GM19043 (cell line): ENCODE results near the gene ALDH8A1.
"Not testable (repeated sequence)": the region's sequence is repeated elsewhere in the genome, so short reads cannot be mapped to it uniquely, and the experiment has no call there.

Experiments
- ATAC-seq: cut with Tn5 transposase; IDR thresholded peaks from one replicate; pipeline ENCODE4 v1.9.1; 2021; ENCODE audit warnings: low read depth; ENCODE audit not compliant: unreplicated experiment

The ALDH8A1 gene

GRCh38 chr6:134918418-134918961, 31.4 kb downstream of the ALDH8A1 start:
- ATAC-seq: no peak

- no peak for ATAC-seq
These were observed 38.4 kb downstream of the ALDH8A1 start for GRCh38 chr6:134911547-134911946.

GRCh38 chr6:134910593-134910935, 39.3 kb downstream of the ALDH8A1 start:
- no peak for ATAC-seq

GRCh38 chr6:134909701-134910592, 40.0 kb downstream of the ALDH8A1 start:
- ATAC-seq: no peak

DNA sequence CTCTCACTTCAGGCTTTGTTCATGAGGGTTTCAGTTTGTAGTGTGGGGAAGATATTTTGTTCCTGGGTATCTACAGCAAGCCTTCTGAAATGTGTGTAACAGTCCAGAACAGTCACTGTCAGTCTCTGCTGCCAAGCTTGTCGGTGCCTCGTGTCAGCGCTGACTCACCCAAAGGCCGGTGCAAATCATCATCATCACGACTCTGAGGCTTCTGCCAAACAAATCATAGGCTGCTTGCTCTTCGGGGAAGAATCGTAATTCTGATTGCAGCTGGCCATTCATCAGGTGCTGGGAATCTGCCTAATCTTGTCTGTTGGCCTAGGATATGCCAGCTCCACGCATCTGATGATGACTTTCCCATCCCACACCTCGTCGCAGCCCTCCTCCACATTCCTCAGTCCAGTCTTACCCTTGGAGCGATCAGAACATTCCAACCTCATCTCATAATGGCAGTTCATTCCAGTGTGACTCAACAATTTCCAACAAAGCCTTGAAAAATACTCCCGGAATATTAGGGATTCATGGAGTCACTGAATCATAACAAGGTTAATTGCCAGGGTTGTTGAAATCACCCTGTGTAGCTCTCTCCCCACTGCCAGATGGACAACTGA, 40.9 kb downstream of the ALDH8A1 start:
- ATAC-seq: no peak

GRCh38 chr6:134904731-134905130, 45.2 kb downstream of the ALDH8A1 start:
- not testable (repeated sequence) for ATAC-seq

DNA sequence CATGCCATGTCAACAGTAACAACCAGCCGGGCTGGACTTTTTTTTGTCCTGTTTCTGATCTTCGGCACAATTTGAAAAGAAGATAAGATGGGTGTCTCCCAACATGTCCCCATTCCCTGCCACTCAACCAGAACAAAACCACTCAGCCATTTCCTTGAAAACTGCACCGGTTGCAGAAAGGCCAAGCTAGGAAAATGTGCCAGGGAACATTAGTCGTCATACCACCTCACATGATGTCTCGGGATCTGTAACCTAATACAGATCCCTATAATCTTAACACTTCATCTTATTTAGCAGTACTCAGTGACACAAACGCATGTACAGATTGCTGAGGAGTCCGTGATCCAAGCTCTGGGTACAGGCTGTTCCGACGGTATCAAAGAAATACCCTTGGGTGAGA, 46.5 kb downstream of the ALDH8A1 start:
- ATAC-seq: no peak

- ATAC-seq: no peak
These were observed 47.0 kb downstream of the ALDH8A1 start for GRCh38 chr6:134902936-134903335.

- no peak for ATAC-seq
These were observed 47.6 kb downstream of the ALDH8A1 start for GRCh38 chr6:134902074-134902861.

DNA sequence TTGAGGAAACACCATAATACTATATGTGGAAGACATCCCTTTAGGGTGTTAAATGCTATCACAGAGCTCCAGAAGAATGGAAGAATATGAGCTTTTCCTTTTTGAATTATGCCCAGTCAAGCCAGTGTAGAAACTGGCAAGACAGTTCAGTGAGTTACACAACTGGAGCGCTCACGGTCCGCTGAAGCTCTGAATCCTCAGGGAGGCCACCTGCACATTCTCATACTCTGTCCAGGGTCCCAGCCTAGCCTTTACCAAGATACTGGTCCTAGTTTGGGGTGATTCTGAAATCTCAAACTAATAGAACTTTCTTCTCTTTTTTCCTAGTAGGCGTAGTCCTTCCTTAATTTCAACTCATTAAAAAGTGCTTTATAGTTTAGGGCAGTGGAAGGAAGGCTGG, 51.3 kb downstream of the ALDH8A1 start:
- ATAC-seq: no peak

- ATAC-seq: not testable (repeated sequence)
These were observed 51.7 kb downstream of the ALDH8A1 start for GRCh38 chr6:134898166-134898565.

GRCh38 chr6:134896910-134897309, 53.0 kb downstream of the ALDH8A1 start:
- ATAC-seq: no peak

- no peak for ATAC-seq
These were observed 55.1 kb downstream of the ALDH8A1 start for GRCh38 chr6:134894800-134895199.

- no peak for ATAC-seq
These were observed 57.5 kb downstream of the ALDH8A1 start for GRCh38 chr6:134892362-134892761.

GRCh38 chr6:134891633-134892032, 58.3 kb downstream of the ALDH8A1 start:
- no peak for ATAC-seq

DNA sequence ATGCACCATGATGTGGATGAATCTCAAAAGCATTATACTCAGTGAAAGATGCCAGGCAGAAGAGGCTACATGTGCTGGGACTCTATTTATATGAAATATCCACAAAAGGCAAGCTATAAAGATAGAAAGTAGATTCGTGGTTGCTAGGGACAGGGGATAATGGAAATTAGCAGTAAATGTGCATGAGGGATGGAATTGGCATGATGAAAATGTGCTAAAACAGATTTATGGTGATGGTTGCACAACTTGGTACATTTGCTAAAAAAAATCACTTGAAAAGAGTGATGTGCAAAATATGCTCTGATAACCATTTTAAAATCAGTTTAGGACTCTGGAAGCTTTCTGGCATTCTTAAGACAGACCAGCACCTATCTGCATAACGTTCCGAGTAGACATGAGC, 61.6 kb downstream of the ALDH8A1 start:
- ATAC-seq: no peak

- no peak for ATAC-seq
These were observed 65.1 kb downstream of the ALDH8A1 start for GRCh38 chr6:134884752-134885151.

DNA sequence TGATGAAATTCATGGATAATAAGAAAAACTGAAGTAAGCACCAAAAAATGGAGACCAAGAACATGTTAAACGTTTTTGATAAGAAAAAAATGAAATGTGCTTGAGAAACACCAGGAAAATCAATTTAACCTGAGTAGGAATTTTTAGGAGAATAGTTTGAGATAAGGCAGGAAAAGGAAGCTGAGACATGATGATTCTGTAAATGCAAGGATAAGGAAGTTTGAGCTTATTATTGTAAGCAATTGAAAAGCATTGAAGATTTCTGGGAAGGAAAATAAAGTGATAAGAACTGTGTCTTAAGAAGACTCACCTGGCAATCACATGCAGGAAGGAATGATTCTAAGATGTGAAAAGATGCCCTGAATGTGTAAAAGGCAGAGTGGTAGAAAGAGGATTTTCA, 66.6 kb downstream of the ALDH8A1 start:
- no peak for ATAC-seq

DNA sequence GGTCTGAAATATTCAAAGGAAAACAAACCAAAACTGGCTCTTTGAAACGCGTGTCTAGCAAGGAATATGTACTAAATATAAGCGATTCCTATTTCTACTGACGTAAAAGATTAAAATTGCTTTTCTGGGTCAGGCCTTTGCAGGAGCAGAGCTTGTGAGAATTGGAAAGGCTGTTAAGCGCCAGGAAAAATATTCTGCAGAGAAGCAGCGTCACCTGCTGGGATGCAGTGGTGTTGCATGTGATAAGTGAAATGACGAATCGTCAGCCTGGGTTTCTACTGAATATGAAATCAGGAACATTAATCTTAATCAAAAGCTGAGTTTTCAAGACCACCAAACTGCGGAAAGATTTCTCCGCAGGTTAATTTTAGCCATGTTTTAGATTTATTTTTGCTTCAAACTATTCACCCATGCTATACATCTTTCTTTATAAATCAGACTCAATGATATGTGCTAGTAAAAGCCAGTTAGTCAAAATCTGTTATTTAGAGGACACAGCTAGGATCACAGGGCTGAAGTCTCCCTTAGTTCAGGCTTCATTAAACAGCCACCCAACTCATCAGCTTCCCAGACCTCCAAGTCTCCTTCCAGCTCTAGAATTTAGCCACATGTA, 67.4 kb downstream of the ALDH8A1 start:
- no peak for ATAC-seq

DNA sequence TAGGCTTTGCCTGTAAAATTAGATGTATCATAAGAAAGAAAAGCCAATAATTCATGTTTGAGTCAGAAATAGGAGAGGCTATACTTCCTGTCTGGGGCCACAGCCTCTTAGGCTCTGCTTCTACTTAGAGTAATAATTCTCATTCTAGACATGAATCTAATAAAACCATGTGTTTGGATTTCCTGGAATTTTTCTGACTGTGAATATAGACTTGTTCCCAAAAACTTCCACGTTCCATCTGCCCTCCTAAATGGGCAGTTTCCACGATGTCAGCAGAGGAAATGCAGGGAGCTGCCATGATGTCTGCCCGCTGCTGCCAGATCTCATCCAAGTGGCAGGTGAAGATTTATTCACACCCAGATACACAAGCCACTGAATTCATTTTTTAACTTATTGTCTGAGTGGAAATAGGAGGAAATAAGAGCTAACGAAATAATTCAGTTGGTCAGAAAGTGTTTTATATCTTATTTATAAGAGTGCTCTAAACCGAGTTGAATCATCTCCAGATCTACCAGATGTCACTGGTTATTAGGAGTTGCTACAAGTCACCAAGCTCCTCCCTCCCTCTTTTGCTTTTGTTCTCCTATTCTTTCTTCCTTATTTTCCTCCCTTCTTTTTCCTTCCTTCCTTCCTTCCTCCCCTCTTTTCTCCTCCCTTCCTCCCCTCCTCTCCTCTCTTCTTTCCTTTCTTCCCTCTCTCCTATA, 69.3 kb downstream of the ALDH8A1 start:
- no peak for ATAC-seq
